Endothelial cell (in vitro differentiated cells): ENCODE results near the gene POTEH. TPM values are rescaled to one million over a fixed set of nuclear protein-coding genes. Genes with fewer than 3 reads are reported as not detected.
"Not testable (repeated sequence)": the region's sequence is repeated elsewhere in the genome, so short reads cannot be mapped to it uniquely, and the experiment has no call there.

Experiments
- DNase-seq: peaks from one replicate; pipeline ENCODE4 v3.0.0; 2021; ENCODE audit warnings: low spot score
- H3K27ac Mint-ChIP-seq: one replicate; pipeline ENCODE4 v1.8.0; 2021; ENCODE audit warnings: mixed read lengths, inconsistent platforms; ENCODE audit not compliant: unreplicated experiment
- H3K27me3 Mint-ChIP-seq: one replicate; pipeline ENCODE4 v1.8.0; 2021; ENCODE audit warnings: mild to moderate bottlenecking, moderate library complexity, mixed read lengths, inconsistent platforms; ENCODE audit not compliant: unreplicated experiment
- H3K36me3 Mint-ChIP-seq: one replicate; pipeline ENCODE4 v1.8.0; 2021; ENCODE audit warnings: mild to moderate bottlenecking, low read depth, mixed read lengths, inconsistent platforms; ENCODE audit not compliant: unreplicated experiment
- H3K4me1 Mint-ChIP-seq: one replicate; pipeline ENCODE4 v1.8.0; 2021; ENCODE audit warnings: mild to moderate bottlenecking, mixed read lengths, inconsistent platforms; ENCODE audit not compliant: unreplicated experiment
- H3K4me3 Mint-ChIP-seq: one replicate; pipeline ENCODE4 v1.8.0; 2021; ENCODE audit warnings: mild to moderate bottlenecking, mixed read lengths, inconsistent platforms; ENCODE audit not compliant: unreplicated experiment
- H3K9me3 Mint-ChIP-seq: one replicate; pipeline ENCODE4 v1.8.0; 2021; ENCODE audit warnings: mixed read lengths, inconsistent platforms; ENCODE audit not compliant: unreplicated experiment
- total RNA-seq: library from RNA; stranded (reverse); fragmentation: NEBNext Ultra II Directional; extraction: Animal tissue kit (Norgen Biotek cat#: 25700); gene quantifications from one replicate; pipeline ENCODE4 v1.2.1, GENCODE V29; 2021; ENCODE audit not compliant: unreplicated experiment

The POTEH gene
- total RNA-seq, 1 donor from 2014 or later: not detected

GRCh38 chr22:15747636-15748323 is 58.0 kb downstream of the POTEH start:
- not testable (repeated sequence) for DNase-seq, H3K27me3 Mint-ChIP-seq, H3K27ac Mint-ChIP-seq, H3K9me3 Mint-ChIP-seq, H3K4me1 Mint-ChIP-seq, H3K36me3 Mint-ChIP-seq
- peak overlapping the region; percentile 27 for H3K4me3 Mint-ChIP-seq

- not testable (repeated sequence) for DNase-seq, H3K9me3 Mint-ChIP-seq, H3K4me1 Mint-ChIP-seq, H3K27ac Mint-ChIP-seq, H3K27me3 Mint-ChIP-seq, H3K4me3 Mint-ChIP-seq, H3K36me3 Mint-ChIP-seq
Measured at GRCh38 chr22:15749181-15749970, 59.5 kb downstream of the POTEH start.

GRCh38 chr22:15759443-15760097 is 69.7 kb downstream of the POTEH start:
- H3K27me3 Mint-ChIP-seq, H3K9me3 Mint-ChIP-seq, H3K27ac Mint-ChIP-seq, H3K36me3 Mint-ChIP-seq, H3K4me1 Mint-ChIP-seq, DNase-seq, H3K4me3 Mint-ChIP-seq: not testable (repeated sequence)

- H3K36me3 Mint-ChIP-seq, DNase-seq, H3K27ac Mint-ChIP-seq, H3K27me3 Mint-ChIP-seq, H3K9me3 Mint-ChIP-seq, H3K4me3 Mint-ChIP-seq, H3K4me1 Mint-ChIP-seq: not testable (repeated sequence)
Measured at GRCh38 chr22:15760388-15761150, 70.7 kb downstream of the POTEH start.

GRCh38 chr22:15761151-15761777 is 71.4 kb downstream of the POTEH start:
- H3K36me3 Mint-ChIP-seq, H3K4me1 Mint-ChIP-seq, H3K27ac Mint-ChIP-seq, H3K9me3 Mint-ChIP-seq, H3K27me3 Mint-ChIP-seq, H3K4me3 Mint-ChIP-seq, DNase-seq: not testable (repeated sequence)

- not testable (repeated sequence) for H3K36me3 Mint-ChIP-seq, H3K4me1 Mint-ChIP-seq, H3K27me3 Mint-ChIP-seq, H3K9me3 Mint-ChIP-seq, DNase-seq, H3K4me3 Mint-ChIP-seq, H3K27ac Mint-ChIP-seq
Measured at GRCh38 chr22:15763559-15763958, 73.7 kb downstream of the POTEH start.

Other genes with a start within 250 kb of the POTEH start
- not detected for gene OR11H1, start 161.8 kb upstream of the POTEH start, total RNA-seq